HTR-8/SVneo (cell line): Measurements from ENCODE around the gene DNAH8.
"Not testable (repeated sequence)": the region's sequence is repeated elsewhere in the genome, so short reads cannot be mapped to it uniquely, and the experiment has no call there.

Experiments used
- DNase-seq: peaks from one replicate; pipeline ENCODE4 v3.0.0; 2011; ENCODE audit warnings: low spot score, mixed read lengths; ENCODE audit not compliant: insufficient read length
- FAIRE-seq: peaks from 2 replicates; lab custom pipeline; 2011; peaks lifted over from hg19 to GRCh38; lab: Jason Lieb, UNC

DNAH8 gene

GRCh38 chr6:38715016-38715689 is at the start of gene DNAH8:
TSS of gene DNAH8 (plus strand) at chr6:38715311. CDS start at chr6:38722810, 7,499 bp downstream.
- FAIRE-seq (no peak), DNase-seq (no peak)

GRCh38 chr6:38671885-38672467 is 43.1 kb upstream of the DNAH8 start:
- FAIRE-seq (peak; percentile 33), DNase-seq (peak; percentile 56)

- FAIRE-seq (no peak), DNase-seq (no peak)
Observed at GRCh38 chr6:38673397-38674165, 41.5 kb upstream of the DNAH8 start.

GRCh38 chr6:38676236-38676973 is 38.7 kb upstream of the DNAH8 start:
- DNase-seq, result no peak

GRCh38 chr6:38676974-38677544 is 38.1 kb upstream of the DNAH8 start:
- FAIRE-seq (no peak), DNase-seq (no peak)

More at GRCh38 chr6:38676236-38676973, 38.7 kb upstream of the DNAH8 start:
- FAIRE-seq, result no peak

- FAIRE-seq (no peak), DNase-seq (no peak)
Observed at GRCh38 chr6:38678178-38678760, 36.8 kb upstream of the DNAH8 start.

- DNase-seq, result no peak
- no peak for FAIRE-seq
Observed at GRCh38 chr6:38679668-38680067, 35.4 kb upstream of the DNAH8 start.

- DNase-seq, result no peak
- FAIRE-seq, result no peak
Observed at GRCh38 chr6:38681850-38682249, 33.3 kb upstream of the DNAH8 start.

GRCh38 chr6:38684237-38684636 is 30.9 kb upstream of the DNAH8 start:
- no peak for DNase-seq
- FAIRE-seq, result no peak

- FAIRE-seq (no peak), DNase-seq (no peak)
Observed at GRCh38 chr6:38684904-38685303, 30.2 kb upstream of the DNAH8 start.

GRCh38 chr6:38686270-38687042 is 28.7 kb upstream of the DNAH8 start:
- DNase-seq, result no peak
- FAIRE-seq, result no peak

GRCh38 chr6:38687043-38687353 is 28.1 kb upstream of the DNAH8 start:
- no peak for FAIRE-seq
- no peak for DNase-seq

GRCh38 chr6:38687549-38687948 is 27.6 kb upstream of the DNAH8 start:
- no peak for FAIRE-seq
- DNase-seq, result no peak

GRCh38 chr6:38688579-38689087 is 26.5 kb upstream of the DNAH8 start:
- FAIRE-seq, result no peak
- no peak for DNase-seq

GRCh38 chr6:38695227-38695900 is 19.7 kb upstream of the DNAH8 start:
- FAIRE-seq (no peak), DNase-seq (no peak)

GRCh38 chr6:38695933-38696332 is 19.2 kb upstream of the DNAH8 start:
- no peak for FAIRE-seq
- no peak for DNase-seq

GRCh38 chr6:38696345-38696744 is 18.8 kb upstream of the DNAH8 start:
- FAIRE-seq (no peak), DNase-seq (no peak)

- FAIRE-seq (no peak), DNase-seq (no peak)
Observed at GRCh38 chr6:38697846-38698245, 17.3 kb upstream of the DNAH8 start.

GRCh38 chr6:38699702-38700101 is 15.4 kb upstream of the DNAH8 start:
- DNase-seq, FAIRE-seq: not testable (repeated sequence)
